ENCODE measurements around the gene IKBKG.
"Not testable (repeated sequence)": the region's sequence is repeated elsewhere in the genome, so short reads cannot be mapped to it uniquely, and the experiment has no call there.

DNA sequence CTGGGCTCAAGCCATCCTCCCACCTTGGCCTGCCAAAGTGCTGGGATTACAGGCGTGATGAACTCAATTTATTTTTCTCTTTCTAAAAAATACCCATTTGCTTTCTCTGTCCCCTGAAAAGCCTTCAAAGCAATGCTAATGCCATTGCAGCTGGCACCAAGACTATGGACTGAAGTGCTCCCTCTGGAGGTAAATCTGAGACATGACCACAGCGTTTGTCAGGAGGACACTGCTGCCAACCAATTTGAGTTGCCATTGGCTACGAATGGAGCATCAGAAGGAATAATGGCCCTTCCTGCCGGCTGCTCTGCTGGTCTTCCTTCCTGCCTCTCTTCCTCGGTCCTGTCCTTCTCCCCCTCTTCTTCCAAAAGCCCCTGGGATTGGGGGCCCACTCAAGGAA, 27.7 kb downstream of the IKBKG start:
- TF ChIP-seq TARDBP (IDR thresholded peaks at IDR 0.05); CTBP1 (IDR thresholded peaks at IDR 0.05; ENCODE audit: borderline replicate concordance); NFRKB (IDR thresholded peaks at IDR 0.05): not testable (repeated sequence)
